CD4-positive, alpha-beta T cell treated with Interferon gamma for 1 hour (primary cell): ENCODE measurements around the gene TMEM87B.

Source experiments
- DNase-seq: peaks from one replicate; pipeline ENCODE4 v3.0.0-alpha.2; 2020

The TMEM87B gene, protein sequence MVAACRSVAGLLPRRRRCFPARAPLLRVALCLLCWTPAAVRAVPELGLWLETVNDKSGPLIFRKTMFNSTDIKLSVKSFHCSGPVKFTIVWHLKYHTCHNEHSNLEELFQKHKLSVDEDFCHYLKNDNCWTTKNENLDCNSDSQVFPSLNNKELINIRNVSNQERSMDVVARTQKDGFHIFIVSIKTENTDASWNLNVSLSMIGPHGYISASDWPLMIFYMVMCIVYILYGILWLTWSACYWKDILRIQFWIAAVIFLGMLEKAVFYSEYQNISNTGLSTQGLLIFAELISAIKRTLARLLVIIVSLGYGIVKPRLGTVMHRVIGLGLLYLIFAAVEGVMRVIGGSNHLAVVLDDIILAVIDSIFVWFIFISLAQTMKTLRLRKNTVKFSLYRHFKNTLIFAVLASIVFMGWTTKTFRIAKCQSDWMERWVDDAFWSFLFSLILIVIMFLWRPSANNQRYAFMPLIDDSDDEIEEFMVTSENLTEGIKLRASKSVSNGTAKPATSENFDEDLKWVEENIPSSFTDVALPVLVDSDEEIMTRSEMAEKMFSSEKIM

DNA sequence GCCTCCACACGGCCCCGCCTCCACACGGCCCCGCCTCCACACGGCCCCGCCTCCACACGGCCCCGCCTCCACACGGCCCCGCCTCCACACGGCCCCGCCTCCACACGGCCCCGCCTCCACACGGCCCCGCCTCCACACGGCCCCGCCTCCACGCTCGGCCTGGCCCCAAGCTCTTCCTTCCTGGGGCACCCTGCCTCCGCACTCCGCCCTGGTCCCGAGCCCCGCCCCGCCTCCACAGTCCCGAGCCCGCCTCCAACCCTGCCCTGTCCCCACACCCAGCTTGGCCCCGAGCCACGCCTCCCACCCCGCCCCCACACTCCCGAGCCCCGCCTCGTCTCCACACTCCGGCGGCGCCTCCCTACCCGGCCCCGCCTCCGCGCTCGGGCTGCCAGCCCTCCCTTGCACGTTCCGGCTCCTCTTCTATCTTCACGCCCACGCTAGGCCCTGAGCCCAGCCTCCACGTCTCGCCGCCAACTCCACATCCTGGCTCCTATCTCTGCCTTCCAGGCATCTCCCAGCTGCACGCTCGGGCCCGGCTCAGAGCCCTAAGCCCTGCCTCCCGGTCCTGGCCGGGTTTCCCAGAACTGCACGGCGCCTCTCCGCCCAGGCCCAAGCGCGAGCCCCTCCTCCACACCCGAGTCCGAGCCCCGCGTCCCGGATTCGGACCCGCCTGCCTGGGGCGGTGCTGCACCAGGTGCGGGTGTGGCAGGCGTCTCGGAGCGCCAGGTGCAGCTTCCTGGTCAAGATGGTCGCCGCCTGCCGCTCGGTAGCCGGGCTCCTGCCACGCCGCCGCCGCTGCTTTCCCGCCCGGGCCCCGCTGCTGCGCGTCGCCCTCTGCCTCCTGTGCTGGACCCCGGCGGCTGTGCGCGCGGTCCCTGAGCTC, at the start of gene TMEM87B:
TSS of gene TMEM87B (plus strand) at position 423 of the 883 bp plus-strand sequence. CDS start at position 746, 323 bp downstream.
- DNase-seq: peak; percentile 98

DNA sequence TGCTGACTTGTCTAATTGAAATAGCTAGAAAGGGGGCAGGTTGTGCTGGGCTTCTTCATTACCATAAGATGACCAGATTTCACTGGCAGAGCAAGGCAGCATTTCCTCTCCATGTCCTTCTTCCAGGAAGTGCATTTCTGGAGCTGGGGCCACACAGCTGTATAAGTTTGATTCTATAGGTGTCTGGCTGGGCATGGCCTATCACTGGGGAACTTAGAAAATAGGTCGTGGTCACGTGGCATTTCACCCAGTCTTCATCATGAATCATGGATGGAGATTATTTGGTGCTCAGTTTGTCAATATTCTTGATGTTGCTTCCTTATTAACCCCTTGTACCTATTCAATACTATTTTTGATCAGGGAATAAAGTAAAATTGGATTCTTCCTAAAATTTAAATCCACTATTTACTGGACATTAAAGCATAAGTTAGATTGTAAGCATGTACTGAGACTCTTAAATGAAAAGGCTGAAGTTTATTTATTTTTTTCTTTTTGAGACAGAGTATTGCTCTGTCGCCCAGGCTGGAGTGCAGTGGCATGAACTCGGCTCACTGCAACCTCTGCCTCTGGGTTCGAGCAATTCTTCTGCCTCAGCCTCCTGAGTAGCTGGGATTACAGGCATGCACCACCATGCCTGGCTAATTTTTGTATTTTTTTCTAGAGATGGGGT, 49.5 kb upstream of the TMEM87B start:
- no peak for DNase-seq

DNA sequence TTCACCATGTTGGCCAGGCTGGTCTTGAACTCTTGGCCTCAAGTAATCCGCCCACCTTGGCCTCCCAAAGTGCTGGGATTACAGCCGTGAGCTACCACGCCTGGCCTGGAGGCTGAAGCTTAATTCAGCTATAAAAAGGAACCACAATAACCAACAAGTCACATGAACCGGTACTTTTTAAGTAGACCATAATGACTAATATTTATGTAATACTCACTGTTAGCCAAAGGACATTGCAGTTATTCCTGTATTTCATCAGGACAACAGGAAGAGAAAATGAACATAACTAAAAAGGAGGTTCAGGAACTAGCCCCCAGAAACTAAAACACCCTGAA, 49.0 kb upstream of the TMEM87B start:
- DNase-seq: peak; percentile 35

DNA sequence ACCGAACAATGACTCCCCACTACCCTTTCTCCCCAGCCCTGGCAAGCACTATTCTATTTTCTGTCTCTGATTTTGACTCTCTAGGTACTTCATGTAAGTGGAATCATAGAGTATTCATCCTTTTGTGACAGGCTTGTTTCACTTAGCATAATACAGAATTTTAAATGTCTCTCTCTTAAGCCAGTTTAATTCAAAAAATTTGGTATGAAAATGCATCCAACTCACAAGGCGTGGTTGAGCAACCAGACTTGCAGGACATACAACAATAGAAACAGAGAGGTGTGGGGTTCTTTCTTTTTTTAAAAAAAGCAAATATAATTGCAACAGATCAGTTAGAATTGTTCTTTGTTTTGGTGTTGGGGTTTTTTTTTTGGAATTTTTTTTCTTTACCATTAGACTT, 47.6 kb upstream of the TMEM87B start:
- no peak for DNase-seq

DNA sequence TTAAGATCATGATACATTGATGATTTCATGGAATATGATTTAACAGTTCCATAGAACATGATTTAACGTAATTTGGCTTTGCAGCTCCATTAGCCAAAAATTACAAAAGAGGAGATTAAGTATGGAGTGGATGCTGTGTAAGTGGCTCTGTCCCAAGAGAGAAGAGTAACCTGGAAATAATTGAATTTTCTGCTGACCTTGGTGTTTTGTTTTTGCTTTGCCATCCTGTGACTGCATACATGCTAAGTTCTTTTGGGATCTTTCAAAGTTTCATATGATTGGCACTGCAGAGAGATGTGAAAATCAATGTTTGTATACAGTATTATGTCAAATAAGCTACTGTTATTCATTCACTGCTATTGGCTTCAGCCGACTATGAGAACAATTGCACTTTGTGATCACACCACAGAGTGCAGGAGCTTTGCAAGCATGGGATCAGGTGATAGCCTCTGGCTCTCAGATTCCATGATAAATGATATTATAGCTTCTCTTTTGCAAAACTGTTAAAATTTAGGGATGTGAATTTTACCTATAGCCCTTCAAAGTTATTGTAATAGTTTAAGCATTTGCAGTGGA, 46.1 kb upstream of the TMEM87B start:
- no peak for DNase-seq

DNA sequence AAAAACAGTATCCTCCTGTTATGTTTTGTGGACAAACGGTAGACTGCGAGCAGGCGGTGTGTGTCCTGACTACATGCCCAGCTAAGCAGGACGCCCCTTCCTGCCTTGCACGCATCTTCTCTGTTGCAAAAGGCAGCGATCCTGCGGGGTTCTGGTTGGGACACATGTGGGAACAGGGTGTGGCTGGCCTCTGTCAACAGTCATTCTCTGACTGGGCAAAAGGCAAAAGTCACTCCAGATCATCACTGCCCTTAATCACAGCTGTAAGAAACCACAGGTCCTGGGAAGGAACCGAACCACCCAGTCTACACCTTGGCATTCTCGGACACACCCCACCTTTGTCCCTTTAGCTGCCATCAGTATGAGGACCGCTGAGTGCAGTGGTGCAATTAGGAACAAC, 44.3 kb upstream of the TMEM87B start:
- peak; percentile 20 for DNase-seq

DNA sequence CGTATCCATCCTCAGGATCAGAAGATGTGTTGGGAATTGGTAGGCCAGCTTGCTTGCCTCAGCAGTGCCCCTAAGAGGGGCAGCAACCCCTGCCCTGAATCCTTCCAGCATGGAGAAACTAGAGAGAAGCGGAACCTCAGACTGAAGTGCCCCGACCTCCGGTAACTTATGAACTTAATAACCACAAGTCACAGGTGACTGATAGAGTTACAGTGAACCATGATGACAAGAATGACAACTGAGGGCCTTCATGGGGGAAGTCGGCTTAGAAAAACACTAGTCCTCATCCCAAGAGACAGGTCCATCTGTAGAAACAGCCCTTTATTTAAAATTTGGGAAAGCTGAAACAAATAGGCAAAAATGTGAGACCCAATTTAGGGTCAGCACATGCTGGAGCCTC, 42.5 kb upstream of the TMEM87B start:
- DNase-seq: no peak

DNA sequence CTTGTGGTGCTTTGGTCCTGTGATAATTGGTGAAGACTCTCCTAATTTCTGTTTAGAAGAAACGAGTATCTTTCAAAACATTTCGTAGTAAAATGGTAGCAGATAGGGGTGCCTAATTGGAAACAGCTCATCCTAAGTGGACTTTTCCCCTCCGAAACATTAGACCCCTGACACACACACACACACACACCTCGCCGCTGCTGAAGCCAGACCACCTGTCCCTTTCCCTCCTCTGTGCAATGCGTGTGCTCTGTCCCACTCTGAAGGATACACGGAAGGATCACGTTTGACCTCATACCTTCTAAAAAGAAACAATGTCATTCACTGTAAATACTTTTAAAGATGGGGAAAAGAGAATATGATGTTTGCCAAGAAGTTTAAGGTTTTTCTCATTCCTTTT, 36.2 kb upstream of the TMEM87B start:
- DNase-seq: no peak

DNA sequence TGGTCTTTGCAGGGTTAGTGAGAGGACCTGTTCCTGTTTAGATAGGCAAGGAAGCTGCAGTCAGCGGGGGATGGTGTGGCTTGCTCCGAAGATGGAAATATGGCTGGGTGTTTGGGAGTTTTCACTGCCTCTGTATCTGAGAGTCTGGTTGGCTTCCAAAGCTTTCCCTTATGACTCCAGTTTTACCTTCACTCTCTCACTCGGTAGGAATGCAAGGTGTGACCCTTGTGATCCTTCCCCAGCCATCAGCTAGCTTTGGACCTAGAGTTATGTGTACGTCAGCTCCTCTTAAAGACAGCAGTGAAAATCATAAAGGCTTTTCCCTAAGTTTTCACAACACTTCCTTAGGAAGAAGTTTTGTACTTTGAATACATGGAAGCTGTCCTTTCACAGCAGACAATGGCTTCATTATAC, 35.5 kb upstream of the TMEM87B start:
- no peak for DNase-seq

DNA sequence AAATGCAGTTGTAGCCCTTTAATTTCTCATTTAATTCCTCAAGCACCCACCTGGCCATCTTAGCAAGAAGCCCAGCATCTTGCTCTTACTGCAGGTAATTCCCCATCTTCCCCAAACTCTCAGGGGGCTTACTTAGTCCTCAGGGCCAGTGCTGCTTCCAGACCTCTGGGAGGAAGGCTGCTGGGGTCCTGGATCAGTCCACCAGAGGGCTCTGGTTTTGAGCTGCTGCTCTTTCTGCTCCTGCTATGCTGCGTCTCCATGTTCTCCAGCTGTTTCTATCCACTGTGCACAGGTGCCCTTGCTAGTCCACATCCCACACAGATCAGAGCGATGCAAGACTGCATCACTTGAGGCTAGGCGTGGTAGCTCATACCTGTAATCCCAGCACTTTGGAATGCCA, 34.5 kb upstream of the TMEM87B start:
- DNase-seq: no peak

DNA sequence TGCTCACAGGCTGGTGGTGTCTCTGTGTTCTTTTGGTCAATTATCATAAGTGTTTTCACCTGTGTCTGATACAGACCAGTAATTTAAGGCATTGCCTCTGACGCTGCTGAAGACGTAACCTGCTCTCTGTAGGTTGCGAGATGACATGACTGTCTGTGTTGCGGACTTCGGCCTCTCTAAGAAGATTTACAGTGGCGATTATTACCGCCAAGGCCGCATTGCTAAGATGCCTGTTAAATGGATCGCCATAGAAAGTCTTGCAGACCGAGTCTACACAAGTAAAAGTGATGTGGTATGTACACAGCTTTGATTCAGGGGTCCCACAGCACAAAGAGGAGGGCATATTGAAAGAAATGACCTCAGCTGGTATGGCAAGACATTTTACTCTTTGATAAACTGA, 33.8 kb upstream of the TMEM87B start:
- DNase-seq: no peak

DNA sequence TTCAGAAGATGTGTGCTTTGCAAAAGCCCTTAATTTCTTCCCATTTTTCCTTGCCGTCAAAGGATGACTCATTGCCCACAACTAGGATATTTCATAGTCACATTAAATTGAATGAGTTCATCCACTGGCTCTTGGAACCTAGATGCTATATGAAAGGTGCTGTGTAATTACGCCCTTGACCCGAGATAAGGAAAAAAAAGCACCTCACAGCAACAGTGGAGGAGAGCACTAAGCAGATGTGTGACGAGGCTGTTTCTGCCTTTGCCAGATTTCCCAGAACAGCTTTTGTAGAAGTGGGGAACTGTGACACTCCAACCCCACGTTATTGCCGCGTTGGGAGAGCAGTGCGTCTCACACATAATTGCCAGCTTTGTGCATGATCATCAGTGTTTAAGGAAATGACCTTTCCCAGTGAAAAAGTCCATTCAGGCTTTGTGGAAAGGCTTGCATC, 33.3 kb upstream of the TMEM87B start:
- no peak for DNase-seq

DNA sequence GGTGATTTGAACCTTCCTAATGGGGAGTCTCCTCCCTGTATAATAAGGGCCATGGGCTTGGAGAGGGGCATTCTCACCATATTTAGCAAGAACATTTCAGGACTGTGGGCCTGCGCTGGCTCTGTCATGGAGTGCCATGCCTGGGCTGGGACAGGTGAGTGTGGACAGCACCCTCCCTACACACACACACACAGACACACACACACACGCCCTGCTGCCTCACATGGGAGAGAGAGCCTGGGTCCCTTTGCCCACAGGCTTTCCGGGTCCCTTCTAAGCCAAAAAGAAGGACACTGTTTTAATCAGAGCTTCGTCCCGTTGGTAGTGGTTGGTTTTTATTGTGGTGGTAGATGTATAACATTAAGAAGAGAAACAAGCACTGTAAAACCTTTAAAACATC, 31.4 kb upstream of the TMEM87B start:
- DNase-seq: no peak

DNA sequence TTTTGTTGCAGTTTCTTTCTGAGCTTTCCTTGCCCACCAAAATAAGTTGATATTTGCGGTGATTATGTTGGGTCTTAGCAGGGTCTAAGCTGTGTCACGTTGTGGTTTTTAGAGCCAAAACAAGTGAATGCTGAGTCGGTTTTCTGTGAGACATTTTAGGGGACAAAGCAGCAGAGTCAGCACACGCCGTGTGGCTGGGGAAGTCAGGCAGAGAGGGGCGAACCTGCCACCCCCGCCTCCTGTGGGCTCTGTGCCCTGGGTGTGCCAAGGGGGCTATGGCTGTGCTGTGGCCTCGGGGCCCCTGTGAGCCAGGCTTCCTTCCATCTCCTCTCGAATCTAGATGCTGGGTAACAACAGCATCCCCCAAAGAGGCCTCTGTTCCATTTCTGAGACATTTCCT, 30.8 kb upstream of the TMEM87B start:
- DNase-seq: no peak

DNA sequence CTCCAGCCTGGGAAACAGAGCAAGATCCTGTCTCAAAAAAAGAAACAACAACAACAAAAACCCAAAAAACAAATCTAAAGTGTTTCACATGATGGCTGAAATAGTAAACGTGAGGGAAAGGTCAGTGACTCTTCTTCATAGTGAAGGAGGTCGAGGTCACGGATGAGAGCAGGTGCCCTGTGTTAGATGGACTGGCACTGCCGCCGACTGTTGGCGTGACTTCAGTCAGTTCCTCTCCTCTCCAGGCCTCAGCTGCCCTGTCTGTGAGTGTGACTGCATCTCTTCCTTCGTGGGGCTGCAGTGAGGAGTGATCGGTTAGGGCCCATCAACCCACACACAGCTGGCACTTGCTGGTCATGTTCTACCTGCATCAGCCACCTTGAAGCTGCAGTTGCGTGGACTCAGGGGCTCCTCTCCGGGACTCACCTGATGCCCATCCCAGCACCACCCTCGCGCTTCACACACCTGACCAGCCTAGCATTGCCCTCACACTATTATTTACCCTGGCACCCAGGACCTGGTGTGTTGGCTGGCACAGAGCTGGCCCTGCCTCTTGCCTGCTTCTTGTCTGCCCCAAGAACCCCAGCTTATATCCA, 30.1 kb upstream of the TMEM87B start:
- DNase-seq: no peak

DNA sequence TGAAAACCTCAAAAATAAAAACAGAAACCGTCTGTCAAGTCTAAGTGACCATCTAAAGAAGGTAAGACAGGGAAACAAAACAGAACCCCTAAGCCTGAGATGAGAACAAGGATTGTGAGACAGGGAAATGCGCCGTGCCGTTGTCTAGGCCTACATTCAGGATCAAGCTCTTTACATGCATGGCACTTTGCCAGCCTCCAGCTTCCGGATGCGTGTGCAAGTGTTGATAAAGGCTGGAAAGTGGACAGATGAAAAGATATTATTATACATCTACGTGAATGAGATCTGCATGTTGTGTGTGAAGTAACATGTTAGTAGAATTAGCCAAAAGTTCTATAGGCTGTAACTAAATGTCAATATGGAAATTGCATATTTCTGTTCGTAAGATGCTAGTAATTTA, 28.6 kb upstream of the TMEM87B start:
- DNase-seq: no peak

DNA sequence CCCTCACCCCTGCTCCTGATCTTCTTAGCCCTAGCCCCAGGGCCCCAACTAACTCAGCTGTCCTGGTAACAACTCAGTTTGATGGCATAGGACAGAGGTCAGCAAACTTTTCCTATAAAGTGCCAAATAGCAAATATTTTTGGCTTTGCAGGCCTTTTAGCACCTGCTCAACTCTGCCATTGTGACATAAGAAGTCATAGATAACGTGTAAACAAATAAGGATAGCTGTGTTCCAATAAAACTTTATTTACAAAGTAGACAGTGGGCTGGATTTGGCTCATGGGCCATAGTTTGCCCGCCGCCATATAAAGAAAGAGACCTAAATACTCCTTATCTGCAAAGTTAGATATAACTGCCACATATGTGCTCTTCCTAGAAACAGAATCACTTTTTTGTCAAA, 27.3 kb upstream of the TMEM87B start:
- no peak for DNase-seq

DNA sequence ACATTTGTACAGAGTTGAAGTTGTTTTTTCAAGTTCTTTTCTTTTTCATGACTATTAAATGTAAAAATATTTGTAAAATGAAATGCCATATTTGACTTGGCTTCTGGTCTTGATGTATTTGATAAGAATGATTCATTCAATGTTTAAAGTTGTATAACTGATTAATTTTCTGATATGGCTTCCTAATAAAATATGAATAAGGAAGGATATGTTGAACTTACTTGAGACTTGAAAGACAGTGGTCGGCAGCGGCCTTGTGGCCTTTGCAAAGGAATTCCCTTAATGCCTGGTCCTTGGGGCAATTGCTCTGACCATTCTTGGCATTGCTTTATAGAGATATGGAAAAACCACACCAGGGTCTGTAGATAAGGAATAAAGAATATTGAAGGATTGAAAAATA, 25.9 kb upstream of the TMEM87B start:
- DNase-seq: no peak

DNA sequence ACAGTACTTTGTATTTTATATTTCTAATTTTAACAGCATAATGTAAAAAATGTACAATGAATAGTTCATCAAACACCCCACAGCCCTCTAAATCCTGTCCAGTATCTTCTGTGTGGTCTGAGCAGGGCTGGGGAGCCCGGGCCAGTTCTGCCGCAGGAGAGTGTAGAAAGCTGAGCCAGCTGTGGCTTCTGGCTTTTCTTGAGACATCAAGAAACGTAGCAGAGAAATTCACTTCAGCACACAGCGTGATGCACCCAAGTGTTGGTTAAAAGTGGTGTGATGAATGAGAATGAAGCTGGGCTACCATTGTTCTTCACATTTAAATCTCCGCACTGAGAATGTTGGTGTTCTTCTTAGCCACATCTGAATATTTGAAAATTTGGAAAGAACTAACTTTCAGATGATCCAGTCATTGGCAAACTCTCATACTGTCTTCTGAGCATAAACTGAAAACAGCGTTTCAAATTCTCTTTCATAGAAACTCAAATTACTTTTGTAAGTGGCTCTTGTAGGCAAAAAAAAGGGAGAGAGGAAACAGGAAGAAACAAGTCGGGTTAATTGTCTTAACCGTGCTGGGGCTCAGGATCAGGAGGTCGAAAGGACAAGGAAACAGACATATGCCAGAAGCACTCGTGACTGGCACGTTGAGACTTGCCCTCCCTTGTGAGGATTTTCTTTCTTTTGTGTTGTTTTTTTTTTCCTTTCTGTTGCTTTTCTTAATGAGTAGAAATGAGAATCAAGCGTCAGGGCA, 23.4 kb upstream of the TMEM87B start:
- no peak for DNase-seq

DNA sequence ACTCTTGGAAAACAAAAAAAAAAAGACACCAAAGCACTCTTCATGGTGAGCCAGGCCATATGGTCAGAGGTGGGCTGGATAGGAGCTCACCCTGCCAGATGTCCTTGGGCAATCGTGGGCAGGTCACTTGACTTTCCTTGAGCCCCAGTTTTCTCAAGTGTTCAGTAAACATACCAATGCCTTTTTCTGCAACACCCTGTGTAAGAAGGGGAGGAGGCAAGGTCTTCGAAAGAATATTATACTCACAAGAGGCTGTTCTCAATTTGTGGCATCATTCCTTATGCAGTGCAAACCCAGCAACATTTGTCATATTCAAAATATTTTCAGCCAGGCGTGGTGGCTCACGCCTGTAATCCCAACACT, 22.9 kb upstream of the TMEM87B start:
- no peak for DNase-seq

DNA sequence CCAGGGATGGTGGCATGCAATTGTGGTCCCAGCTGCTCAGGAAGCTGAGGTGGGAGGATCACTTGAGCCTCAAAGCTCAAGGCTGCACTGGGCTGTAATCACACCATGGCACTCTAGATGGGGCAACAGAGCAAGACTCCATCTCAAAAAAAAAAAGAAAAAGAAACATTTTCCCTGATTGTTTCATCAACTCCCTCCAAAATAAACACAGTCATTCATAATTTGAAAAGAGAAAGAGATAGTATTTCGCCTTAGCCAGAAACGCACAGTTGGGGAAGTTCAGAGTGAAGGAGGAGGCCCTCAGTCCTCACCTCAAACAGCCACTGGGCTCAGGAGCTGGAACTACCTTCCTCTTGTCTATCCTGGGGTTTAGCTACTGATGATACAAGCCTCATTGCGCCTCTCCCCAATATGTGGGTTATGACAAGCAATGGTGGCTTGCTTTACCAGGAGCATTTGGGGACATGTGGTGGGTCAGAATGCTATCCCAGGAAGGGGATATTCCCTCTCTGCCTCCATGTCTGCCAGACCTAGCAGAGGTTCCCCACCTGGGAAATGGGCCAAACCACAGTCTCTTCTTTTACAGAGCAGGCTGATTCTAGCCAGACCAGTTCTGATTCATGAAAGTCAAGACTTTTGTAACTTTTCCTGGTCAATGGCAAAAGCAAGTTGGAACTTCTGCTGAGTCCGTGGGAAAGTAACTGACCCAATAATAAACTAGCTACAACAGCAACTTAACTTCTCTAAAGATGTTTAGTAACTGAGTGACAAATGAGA, 22.2 kb upstream of the TMEM87B start:
- no peak for DNase-seq
